HG03135 (cell line): ENCODE results near the gene IL6ST.
"Not testable (repeated sequence)": the region's sequence is repeated elsewhere in the genome, so short reads cannot be mapped to it uniquely, and the experiment has no call there.

ENCODE experiments used
- ATAC-seq: cut with Tn5 transposase; IDR thresholded peaks from one replicate; pipeline ENCODE4 v1.9.1; 2021; ENCODE audit warnings: mild to moderate bottlenecking, moderate library complexity; ENCODE audit not compliant: unreplicated experiment

Gene IL6ST

DNA sequence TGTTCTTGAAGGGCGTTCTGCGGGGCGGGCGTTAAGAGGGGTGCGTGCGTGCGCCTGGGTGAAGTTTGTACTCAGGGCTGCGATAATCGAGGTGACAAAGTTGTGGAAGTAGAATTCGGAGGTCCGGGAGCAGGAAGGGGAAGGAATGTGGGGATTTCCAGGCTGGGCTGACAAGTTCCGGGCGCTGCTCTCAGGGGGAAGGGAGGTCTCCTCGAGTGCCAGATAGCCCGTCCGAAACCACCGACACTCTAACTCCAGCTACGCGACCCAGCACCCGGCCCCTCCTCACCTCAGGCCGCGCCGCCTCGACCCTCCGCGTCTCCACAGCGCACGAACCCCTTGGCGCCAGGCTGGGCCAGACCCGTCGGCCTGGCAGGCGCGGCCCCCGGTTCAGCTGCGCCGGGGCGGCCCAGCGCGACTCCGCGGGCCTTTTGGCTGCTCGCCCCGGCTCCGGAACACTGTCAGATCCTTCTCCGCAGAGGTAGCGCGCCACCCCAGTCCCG, at the start of gene IL6ST:
IL6ST (minus strand) TSS at position 469 of the 503 bp plus-strand sequence. CDS start 18,685 bp downstream, outside the sequence.
- peak; percentile 43 for ATAC-seq

DNA sequence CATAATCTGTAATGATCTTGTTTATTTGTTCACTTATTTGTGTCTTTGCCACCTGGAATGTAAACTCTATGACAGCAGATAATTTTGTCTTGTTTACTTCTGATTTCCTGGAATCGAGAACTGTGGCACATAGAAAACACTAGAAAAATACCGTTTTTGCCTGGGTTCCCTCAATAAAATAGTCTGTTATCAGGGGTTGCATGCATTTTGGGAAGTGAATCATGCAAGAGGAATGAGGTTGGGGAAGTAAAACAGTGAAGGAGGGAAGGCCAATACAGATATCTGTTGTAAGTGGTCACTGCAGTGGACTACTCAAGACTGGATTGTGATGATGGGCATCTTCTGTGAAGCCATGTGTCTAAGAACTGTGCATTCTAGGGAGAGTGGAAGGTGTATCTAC, 45.2 kb upstream of the IL6ST start:
- no peak for ATAC-seq

DNA sequence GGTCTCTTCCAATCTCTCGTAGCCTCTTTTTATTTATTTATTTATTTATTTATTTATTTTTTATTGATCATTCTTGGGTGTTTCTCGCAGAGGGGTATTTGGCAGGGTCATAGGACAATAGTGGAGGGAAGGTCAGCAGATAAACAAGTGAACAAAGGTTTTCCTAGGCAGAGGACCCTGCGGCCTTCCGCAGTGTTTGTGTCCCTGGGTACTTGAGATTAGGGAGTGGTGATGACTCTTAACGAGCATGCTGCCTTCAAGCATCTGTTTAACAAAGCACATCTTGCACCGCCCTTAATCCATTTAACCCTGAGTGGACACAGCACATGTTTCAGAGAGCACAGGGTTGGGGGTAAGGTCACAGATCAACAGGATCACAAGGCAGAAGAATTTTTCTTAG, 43.4 kb upstream of the IL6ST start:
- ATAC-seq = not testable (repeated sequence)

DNA sequence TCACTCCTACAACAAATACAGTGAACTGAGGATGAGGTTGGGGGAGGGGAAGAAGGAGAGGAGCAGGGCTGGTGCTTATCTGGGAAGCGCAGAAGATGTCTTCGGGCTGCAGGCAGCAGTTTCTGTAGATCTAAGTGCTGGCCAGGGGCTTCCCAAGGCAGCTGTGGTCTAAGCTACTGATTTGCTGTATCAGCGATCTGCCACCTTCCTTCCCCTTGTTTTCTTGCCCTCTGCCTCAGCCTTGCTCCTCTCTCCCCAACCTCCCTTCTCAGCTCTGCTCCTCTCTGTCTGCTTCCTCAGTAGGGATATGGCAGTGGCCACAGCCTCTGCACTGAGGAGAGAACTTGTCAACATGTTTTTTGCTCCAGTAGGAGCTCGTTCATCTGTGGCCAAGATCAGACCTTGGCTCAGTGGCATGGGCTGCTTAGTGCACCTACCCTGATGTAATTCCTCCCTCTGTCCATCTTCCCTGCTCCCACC, 42.8 kb upstream of the IL6ST start:
- ATAC-seq = no peak

DNA sequence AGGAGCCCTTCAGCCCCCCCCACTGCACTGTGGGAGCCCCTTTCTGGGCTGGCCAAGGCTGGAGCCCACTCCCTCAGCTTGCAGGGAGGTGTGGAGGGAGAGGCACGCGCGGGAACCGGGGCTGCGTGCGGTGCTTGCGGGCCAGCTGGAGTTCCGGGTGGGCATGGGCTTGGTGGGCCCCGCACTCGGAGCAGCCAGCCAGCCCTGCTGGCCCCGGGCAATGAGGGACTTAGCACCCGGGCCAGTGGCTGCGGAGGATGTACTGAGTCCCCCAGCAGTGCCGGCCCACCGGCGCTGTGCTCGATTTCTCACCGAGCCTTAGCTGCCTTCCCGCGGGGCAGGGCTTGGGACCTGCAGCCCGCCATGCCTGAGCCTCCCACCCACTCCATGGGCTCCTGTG, 40.6 kb upstream of the IL6ST start:
- ATAC-seq = not testable (repeated sequence)

DNA sequence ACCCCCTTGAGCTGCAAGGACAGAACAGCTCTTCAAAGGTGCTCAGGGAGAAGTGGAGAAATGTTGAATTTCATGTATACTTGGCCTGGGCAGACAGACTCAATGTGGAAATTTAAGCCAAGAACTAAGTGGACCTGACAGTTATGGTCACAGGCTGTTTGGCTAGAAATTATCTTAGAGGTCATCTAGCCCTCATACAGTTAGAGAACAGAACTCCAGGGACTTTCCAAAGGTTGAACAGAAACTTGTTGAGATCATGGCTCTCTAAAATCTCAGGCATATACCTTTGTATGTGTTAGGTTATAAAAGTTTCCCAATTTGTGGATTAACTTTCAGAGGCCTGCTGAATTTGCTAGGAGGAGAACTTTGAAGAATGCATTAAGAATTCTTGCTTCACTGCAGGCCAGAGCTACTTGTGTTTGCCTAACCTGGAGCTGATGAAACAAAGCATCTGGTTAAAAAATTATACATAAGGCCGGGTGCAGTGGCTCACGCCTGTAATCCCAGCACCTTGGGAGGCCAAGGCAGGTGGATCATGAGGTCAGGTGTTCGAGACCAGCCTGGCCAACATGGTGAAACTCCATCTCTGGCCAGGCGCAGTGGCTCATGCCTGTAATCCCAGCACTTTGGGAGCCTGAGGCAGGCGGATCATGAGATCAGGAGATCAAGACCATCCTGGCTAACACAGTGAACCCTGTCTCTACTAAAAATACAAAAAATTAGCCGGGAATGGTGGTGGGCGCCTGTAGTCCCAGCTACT, 35.3 kb upstream of the IL6ST start:
- not testable (repeated sequence) for ATAC-seq

DNA sequence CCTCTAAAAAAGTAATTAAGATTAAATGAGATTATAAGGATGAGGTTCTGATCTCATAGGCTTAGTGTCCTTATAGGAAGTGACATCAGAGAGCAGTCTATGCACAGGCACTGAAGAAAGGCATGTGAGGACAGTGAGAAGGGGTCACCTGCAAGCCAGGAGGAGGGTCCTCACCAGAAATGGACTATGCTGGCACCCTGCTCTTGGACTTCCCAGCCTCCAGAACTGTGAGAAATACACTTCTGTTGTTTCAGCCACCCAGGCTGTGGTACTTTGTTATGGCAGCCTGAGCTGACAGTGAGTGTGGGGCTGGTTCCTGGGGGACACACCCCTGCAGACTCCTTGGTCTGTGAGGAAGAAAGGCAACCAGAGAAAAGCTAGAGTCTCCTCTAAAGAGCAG, 34.7 kb upstream of the IL6ST start:
- no peak for ATAC-seq

DNA sequence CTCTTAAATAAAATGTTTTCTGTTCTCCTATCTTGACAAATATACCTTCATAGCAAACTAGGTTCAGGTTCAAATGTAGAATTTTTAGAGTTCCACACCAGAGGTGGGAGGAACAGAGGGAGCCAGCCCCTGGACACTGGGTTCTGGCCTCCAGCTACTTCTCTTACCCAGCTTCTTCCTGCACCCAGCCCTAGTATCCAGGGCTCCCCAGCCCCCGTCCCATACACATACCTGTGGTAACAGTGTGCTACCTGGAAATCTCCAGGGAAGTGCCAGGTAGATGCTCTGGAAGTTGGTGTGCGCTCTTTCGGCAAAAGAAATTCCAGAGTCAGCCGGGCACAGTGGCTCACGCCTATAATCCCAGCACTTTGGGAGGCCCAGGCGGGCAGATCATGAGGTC, 33.9 kb upstream of the IL6ST start:
- no peak for ATAC-seq

DNA sequence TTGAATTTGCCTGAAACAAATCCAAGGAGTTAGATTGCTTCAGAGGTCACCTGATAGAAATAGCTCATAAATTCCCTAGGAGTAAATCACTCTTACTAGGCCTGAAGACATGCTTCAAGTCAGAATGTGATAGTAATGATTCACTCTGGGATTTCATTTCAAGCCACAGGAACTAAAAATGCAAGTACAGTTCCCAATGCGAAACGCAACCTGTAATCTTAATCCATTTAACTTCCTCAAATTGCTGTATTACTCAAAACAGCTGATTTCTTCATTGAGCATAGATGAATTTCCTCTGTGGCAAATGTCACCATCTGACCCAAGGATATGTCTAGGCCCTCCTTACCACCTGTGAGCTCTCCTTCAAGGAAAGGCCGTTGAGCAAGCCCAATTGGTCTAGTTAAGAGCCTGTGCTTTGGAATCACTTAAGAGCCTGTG, 32.1 kb upstream of the IL6ST start:
- ATAC-seq = peak; percentile 62

DNA sequence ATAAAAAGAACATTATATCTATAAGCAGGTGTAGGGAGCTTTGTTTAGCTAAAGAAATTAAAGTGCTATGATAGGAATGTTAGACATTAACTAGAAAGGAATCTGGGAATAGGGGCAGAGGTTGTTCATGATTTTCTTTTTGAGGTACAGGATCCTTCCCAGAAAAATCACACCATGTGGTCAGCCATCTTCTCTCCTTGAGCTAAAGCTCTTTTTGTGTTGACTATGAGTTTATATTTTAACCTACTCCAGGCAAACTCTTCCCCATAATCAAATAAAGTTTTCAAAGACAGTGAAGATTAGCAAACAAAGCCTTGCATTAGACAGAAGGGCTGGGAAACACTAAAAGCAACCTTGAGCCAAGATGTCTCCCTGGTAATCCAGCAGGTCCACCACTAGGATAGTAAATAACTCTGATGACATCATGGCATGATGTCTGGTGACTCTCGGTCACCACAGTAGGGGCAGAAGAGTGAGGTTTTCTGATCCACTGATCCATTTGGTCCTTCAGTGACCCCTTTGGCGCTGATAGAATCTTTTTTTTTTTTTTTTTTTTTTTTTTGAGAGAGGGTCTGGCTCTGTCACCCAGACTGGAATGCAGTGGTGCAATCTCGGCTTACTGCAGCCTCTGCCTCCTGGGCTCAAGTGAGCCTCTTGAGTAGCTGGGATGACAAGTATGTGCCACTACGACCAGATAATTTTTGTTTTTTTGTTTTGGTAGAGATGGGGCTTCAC, 30.6 kb upstream of the IL6ST start:
- no peak for ATAC-seq

DNA sequence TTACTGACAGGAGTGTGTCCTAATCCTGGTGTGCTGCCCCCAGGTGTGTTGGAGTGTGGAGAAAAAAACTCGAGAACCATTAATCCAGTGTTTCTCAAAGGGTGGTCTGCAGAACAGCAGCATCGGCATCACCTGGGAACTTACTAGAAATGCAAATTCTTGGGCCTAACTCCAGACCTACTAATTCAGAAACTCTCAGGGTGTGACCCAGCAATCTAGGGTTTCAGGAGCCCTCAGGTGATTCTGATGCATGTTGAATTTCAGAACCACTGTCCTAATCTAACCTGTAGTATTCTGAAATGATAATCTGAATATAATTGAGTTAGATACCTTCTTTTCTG, 30.0 kb upstream of the IL6ST start:
- no peak for ATAC-seq

DNA sequence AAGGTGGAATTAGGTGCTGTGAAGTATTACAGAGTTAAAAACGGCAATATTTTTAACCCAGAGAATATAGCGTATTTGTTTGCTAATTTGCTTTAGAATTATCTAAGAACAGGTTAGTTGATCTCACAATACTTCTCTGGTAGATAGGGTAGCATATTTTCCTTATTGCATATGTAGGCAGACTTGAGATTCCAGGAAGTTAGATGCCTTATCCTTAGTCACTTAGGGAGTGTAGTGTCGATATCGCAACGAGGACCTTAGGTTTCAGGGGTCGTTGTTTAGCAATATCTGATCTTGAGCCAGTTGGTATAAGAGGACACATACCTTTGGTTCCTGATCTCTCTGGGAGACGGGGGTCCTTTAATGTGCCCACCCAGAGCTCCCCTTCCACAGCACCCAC, 28.5 kb upstream of the IL6ST start:
- no peak for ATAC-seq

DNA sequence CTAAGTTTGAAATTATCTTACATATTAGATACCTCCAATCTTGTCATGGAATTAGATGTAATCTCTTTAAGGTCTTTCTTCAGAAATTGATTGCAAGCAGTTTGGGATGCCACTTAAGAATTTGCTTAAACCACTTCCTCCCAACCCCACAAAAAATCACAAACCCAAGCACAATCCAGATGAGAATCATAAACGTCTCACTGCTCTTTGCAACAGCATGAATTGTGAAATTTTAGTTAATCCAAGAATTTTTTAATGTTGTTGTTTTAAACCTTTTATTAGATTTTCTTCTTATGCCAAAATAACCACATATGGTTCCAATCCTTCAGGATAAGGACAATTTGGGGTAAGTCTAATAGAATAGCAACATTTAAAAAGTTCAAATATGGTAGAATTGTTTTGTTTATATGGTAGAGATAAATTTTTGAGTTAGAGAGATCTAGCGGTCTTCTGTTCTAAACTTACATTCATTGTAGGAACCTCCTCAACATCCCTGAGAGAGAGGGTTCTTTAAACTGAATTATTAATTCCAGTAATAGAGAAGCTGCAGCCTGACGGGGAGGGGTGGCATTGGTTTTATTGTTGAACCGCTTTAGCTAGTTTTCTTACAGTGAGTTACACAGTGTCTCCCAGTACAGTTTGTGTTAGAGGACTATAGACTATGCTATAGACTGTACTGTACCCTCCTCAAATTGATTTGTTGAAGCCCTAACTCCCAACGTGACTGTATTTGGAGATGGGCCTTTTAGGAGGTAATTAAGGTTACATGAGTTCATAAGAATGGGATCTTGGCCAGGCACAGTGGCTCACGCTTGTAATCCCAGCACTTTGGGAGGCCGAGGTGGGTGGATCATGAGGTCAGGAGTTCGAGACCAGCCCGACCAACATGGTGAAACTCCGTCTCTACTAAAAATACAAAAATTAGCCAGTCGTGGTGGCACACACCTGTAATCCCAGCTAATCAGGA, 24.8 kb upstream of the IL6ST start:
- no peak for ATAC-seq

DNA sequence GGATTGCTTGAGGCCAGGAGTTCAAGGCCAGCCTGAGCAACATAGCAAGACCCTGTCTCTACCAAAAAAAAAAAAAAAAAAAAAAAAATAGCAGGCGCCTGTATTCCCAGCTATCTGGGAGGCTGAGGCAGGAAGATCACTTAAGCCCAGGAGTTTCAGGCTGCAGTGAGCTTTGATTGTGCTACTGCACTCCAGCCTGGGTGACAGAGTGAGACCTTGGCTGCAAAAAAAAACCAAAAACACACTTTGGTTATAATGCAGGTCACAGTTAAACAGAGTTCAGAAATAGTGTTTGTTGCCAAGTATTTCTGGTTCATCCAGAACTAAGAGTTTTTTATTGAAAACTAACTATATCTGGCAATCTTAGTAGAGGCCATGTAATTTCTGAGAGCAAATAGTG, 24.1 kb upstream of the IL6ST start:
- no peak for ATAC-seq

DNA sequence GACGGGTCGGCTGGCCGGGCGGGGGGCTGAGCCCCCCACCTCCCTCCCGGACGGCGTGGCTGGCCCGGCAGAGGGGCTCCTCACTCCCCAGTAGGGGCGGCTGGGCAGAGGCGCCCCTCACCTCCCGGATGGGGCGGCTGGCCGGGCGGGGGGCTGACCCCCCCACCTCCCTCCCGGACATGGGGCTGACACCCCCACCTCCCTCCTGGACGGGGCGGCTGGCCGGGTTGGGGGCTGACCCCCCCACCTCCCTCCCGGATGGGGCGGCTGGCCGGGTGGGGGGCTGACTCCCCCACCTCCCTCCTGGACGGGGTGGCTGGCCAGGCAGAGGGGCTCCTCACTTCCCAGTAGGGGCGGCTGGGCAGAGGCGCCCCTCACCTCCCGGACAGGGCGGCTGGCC, 19.9 kb upstream of the IL6ST start:
- not testable (repeated sequence) for ATAC-seq

DNA sequence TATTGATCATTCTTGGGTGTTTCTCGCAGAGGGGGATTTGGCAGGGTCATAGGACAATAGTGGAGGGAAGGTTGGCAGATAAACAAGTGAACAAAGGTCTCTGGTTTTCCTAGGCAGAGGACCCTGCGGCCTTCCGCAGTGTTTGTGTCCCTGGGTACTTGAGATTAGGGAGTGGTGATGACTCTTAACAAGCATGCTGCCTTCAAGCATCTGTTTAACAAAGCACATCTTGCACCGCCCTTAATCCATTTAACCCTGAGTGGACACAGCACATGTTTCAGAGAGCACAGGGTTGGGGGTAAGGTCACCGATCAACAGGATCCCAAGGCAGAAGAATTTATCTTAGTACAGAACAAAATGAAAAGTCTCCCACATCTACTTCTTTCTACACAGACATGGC, 19.2 kb upstream of the IL6ST start:
- ATAC-seq = not testable (repeated sequence)

DNA sequence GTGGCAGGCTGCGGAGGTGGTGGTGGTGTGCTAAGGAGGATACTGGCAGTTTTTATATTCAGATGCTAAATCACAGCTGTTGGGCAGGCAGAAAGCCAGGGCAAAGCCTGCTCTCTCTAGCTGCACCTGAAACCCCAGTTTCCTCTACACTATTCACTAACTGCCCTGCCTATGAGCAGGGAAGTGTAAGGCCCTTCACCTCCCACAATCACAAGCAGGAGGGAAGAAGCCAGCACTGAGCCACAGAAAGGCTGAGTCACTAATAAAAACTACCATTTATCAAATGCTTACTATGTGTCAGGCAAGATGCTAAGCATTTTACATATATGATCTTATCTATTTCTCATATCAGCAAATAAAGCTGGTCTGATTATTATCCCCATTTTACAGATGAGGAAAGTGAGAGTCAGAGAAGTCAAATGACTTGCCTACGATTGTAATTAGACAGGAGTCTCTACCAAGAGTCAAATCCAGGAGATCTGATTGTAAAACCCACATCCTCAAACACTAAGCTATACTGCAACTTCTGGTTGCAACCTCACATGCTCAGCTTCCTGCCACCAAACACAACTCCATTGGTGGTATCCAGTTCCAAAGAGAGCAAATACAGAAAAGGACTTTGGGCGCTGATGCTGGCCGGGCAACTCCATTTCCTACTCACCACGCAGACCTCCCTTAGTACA, 17.7 kb upstream of the IL6ST start:
- no peak for ATAC-seq

DNA sequence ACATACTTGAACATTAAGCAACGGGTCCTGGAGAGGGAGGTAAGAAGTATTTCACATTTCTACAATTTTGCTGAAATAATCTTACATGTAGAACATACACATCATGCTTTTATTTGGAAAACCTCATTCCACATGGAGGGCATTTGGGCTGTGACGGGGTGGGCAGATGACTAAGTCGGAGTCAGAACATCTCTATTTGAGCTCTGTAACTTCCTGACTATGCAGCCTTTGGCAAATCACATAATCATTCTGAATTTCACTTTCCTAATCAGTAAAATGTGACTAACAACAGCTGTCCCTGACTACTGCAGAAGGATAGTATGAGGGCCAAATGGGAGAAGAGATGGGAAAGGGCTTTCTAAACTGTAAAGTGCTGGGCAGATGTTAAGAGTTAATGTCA, 17.1 kb upstream of the IL6ST start:
- ATAC-seq = no peak

DNA sequence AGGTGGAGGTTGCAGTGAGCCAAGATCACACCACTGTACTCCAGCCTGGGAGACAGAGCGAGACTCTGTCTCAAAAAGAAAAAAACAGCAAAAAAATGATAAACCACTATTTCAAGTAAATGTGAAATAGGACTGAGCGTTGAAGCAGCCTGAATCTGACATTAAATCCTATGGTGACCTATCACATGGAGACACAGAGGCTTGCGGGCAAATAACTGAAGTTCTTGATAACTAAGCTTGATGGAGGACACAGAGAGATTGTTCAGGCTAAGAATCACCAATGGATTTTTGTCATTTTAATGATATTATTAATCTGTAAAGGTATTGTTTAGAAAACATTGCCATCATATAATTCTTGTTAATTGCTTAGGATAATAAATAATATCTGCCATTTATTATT, 15.7 kb upstream of the IL6ST start:
- ATAC-seq = no peak

DNA sequence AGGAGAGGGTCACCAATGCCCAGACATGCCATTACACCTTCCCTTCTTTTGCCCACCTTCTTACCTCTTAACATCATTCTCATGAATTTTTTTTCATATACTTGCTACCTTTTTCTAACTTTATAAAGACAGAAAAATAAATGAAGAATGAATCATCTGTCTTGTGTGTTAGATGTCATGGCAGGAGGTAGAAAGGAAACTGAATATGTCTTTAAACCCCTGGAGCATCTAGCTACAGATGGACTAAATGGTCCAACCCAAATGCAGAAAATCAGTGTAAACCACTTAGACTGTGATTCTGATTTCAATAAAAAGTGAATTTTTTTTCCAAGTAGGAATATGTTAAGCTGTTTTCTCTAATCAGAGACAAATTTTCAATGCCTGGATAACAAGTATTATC, 11.8 kb upstream of the IL6ST start:
- no peak for ATAC-seq
